Vagina (tissue), 2 donors: ENCODE measurements around the gene MS4A18.

Experiments used
- CTCF ChIP-seq, 3 experiments: fragments of 450-650 bp in 2 of 3; fragments of 200-600 bp in 1 of 3; sonication (generic) in 1 of 3; IDR thresholded peaks; one replicate each; pipeline ENCODE4 v1.5.1; 2017 to 2019; ENCODE audit warnings: antibody characterized with exemption in 3 of 3, mild to moderate bottlenecking in 2 of 3, moderate library complexity in 2 of 3
- POLR2A ChIP-seq, 2 donors: fragments of 450-650 bp; IDR thresholded peaks; one replicate each; pipeline ENCODE4 v1.6.1; 2017; ENCODE audit warnings: antibody characterized with exemption in 2 of 2, mild to moderate bottlenecking in 2 of 2, moderate library complexity in 2 of 2

DNA sequence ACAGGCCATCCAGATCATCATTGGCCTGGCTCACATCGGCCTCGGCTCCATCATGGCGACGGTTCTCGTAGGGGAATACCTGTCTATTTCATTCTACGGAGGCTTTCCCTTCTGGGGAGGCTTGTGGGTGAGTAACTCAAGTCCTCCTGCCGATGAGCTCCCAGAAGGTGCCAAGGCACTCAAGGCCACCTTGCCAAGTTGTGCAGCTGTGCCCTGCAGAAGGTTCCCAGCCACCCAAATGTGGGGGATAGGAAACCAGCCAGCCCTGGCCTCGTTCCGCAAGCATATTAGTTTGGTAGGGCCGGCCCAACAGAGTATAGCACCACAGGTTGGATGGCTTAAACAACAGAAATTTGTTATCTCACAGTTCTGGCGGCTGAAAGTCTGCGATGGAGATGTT, 21.1 kb upstream of the MS4A18 start:
- TF ChIP-seq POLR2A (IDR thresholded peaks at IDR 0.05): no peak
- no peak for TF ChIP-seq CTCF (IDR thresholded peaks at IDR 0.05)
